SKM-1 (cell line): ENCODE measurements around the gene TSEN54.
A peak's percentile ranks its signal among the peaks of the same experiment; 100 is the strongest.

Source experiments
- DNase-seq: peaks from one replicate; lab custom pipeline; 2025; ENCODE audit not compliant: unreplicated experiment; lab: John Stamatoyannopoulos, UW

The TSEN54 gene

GRCh38 chr17:75561927-75562603, 45.7 kb downstream of the TSEN54 start:
- no peak for DNase-seq

- DNase-seq, result no peak
Observed at GRCh38 chr17:75563063-75563758, 46.9 kb downstream of the TSEN54 start.

- no peak for DNase-seq
Observed at GRCh38 chr17:75564195-75564594, 47.9 kb downstream of the TSEN54 start.

GRCh38 chr17:75565066-75565465, 48.7 kb downstream of the TSEN54 start:
- no peak for DNase-seq

GRCh38 chr17:75565618-75566017, 49.3 kb downstream of the TSEN54 start:
- no peak for DNase-seq

GRCh38 chr17:75566416-75566815, 50.1 kb downstream of the TSEN54 start:
- DNase-seq, result no peak

GRCh38 chr17:75566834-75567233, 50.5 kb downstream of the TSEN54 start:
- no peak for DNase-seq

GRCh38 chr17:75568412-75569255, 52.3 kb downstream of the TSEN54 start:
- DNase-seq, result no peak

GRCh38 chr17:75570034-75570676, 53.8 kb downstream of the TSEN54 start:
- no peak for DNase-seq

- no peak for DNase-seq
Observed at GRCh38 chr17:75570772-75571171, 54.4 kb downstream of the TSEN54 start.

GRCh38 chr17:75571197-75571884, 55.0 kb downstream of the TSEN54 start:
- peak; percentile 83 for DNase-seq

GRCh38 chr17:75571885-75572215, 55.5 kb downstream of the TSEN54 start:
- DNase-seq, result no peak

- DNase-seq, result no peak
Observed at GRCh38 chr17:75572713-75573539, 56.6 kb downstream of the TSEN54 start.

GRCh38 chr17:75573540-75573957, 57.2 kb downstream of the TSEN54 start:
- DNase-seq, result no peak

- DNase-seq, result no peak
Observed at GRCh38 chr17:75573994-75574393, 57.7 kb downstream of the TSEN54 start.
